CD4-positive, alpha-beta T cell treated with Interleukin-1 beta for 1 hour (primary cell): ENCODE results near the gene MESD.
A peak's percentile ranks its signal among the peaks of the same experiment; 100 is the strongest.

Experiments used
- DNase-seq, 2 donors: peaks; one replicate each; pipeline ENCODE4 v3.0.0-alpha.2; 2020 to 2022

MESD gene

GRCh38 chr15:80957556-80957955, 32.1 kb downstream of the MESD start:
- DNase-seq, result no peak

GRCh38 chr15:80955571-80956452, 33.8 kb downstream of the MESD start:
- DNase-seq, result peak in 1 of 2 donors; percentile 44

- DNase-seq, result no peak
These were observed 35.5 kb downstream of the MESD start for GRCh38 chr15:80953953-80954778.

- no peak for DNase-seq
These were observed 36.3 kb downstream of the MESD start for GRCh38 chr15:80953001-80953952.

- no peak for DNase-seq
These were observed 37.7 kb downstream of the MESD start for GRCh38 chr15:80951941-80952340.

- no peak for DNase-seq
These were observed 39.1 kb downstream of the MESD start for GRCh38 chr15:80950291-80951078.

GRCh38 chr15:80949756-80950155, 39.9 kb downstream of the MESD start:
- DNase-seq, result no peak

- DNase-seq, result no peak
These were observed 40.8 kb downstream of the MESD start for GRCh38 chr15:80948651-80949292.

GRCh38 chr15:80946576-80946975, 43.0 kb downstream of the MESD start:
- DNase-seq, result no peak

GRCh38 chr15:80945605-80946004, 44.0 kb downstream of the MESD start:
- DNase-seq, result no peak

GRCh38 chr15:80944818-80945217, 44.8 kb downstream of the MESD start:
- no peak for DNase-seq

GRCh38 chr15:80942746-80943565, 46.7 kb downstream of the MESD start:
- no peak for DNase-seq

- DNase-seq, result no peak
These were observed 47.4 kb downstream of the MESD start for GRCh38 chr15:80942266-80942665.

- no peak for DNase-seq
These were observed 48.8 kb downstream of the MESD start for GRCh38 chr15:80940851-80941250.

- no peak for DNase-seq
These were observed 49.3 kb downstream of the MESD start for GRCh38 chr15:80940331-80940730.

- no peak for DNase-seq
These were observed 50.4 kb downstream of the MESD start for GRCh38 chr15:80939216-80939615.

GRCh38 chr15:80937718-80938117, 51.9 kb downstream of the MESD start:
- DNase-seq, result no peak

- DNase-seq, result no peak
These were observed 53.1 kb downstream of the MESD start for GRCh38 chr15:80936288-80937078.

- no peak for DNase-seq
These were observed 54.8 kb downstream of the MESD start for GRCh38 chr15:80934761-80935221.
